Astrocyte of the cerebellum (primary cell): Measurements from ENCODE around the gene MAP2K2.
A peak's percentile ranks its signal among the peaks of the same experiment; 100 is the strongest.
"Not testable (repeated sequence)": the region's sequence is repeated elsewhere in the genome, so short reads cannot be mapped to it uniquely, and the experiment has no call there.

Experiments
- DNase-seq: peaks from one replicate; pipeline ENCODE4 v3.0.0-alpha.2; 2011; ENCODE audit warnings: low read depth
- H3K4me3 ChIP-seq: 2 replicates; pipeline ENCODE4 v1.5.1; 2011; ENCODE audit warnings: mild to moderate bottlenecking, low read depth, low read length, moderate library complexity
- in situ Hi-C: cut with HindIII; loops from 2 replicates; pipeline ENCODE4 v1.10.0; 2017; ENCODE audit warnings: low sequenced_read_pairs
- TF ChIP-seq, protein P1 (sequence below): IDR thresholded peaks from 2 replicates; pipeline ENCODE4 v1.5.1; 2012; ENCODE audit warnings: low read length, low read depth, moderate library complexity, mild to moderate bottlenecking; ENCODE audit errors: missing control alignments

MAP2K2 gene

DNA sequence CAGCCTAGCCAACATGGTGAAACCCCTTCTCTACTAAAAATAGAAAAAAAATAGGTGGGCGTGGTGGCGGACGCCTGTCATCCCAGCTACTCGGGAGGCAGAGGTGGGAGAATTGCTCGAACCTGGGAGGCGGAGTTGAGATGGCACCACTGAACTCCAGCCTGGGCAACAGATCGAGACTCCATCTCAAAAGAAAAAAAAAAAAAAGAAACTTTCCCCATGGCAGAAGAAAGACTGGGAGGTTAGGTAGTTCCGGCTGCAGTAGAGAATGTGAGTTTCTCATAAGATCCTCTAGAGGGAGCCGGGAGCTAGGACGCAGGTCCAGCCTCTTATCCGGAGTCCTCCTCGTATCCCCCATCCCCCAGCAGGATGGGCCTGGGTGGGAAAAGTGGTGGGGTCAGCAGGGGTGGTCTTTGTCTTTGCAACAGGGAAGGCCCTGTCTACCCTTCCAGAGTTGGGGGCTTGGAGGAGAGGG, 16.4 kb upstream of the MAP2K2 start:
- in situ Hi-C loops = no loop called here
- no peak overlapping the region for H3K4me3 ChIP-seq
- DNase-seq = no peak
- TF ChIP-seq, protein P1, sequence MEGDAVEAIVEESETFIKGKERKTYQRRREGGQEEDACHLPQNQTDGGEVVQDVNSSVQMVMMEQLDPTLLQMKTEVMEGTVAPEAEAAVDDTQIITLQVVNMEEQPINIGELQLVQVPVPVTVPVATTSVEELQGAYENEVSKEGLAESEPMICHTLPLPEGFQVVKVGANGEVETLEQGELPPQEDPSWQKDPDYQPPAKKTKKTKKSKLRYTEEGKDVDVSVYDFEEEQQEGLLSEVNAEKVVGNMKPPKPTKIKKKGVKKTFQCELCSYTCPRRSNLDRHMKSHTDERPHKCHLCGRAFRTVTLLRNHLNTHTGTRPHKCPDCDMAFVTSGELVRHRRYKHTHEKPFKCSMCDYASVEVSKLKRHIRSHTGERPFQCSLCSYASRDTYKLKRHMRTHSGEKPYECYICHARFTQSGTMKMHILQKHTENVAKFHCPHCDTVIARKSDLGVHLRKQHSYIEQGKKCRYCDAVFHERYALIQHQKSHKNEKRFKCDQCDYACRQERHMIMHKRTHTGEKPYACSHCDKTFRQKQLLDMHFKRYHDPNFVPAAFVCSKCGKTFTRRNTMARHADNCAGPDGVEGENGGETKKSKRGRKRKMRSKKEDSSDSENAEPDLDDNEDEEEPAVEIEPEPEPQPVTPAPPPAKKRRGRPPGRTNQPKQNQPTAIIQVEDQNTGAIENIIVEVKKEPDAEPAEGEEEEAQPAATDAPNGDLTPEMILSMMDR = peak; percentile 84

DNA sequence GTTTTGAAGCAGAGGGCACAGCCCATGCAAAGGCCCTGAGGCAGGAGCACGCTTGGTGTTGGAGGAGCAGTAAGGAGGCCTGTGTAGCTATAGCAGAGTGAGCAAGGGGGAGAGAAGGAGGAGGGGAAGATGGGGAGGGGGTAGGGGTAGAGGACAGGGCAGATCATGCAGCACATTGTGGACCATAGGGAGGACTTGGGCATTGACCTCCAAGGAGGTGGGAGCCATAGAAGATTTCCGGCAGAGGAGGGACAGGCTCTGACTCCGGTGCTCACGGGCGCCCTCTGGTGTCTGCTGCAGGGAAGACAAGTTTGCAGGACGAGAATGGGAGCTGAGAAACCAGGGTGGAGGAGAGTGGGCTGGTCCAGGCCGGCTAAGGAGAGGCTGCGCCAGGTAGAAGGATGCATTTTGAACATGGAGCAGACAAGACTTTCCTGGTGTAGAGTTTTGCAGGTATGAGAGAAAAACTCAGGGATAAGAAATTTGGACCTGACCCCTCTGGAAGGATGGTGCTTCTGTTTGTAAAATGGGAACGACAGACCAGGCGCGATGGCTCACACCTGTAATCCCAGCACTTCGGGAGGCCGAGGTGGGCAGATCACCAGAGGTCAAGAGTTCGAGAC, 15.8 kb upstream of the MAP2K2 start:
- no peak for DNase-seq
- in situ Hi-C loops = loop anchor here (10.0 kb wide), 1 partner anchor 65 kb away; no protein-coding TSS in a partner anchor
- H3K4me3 ChIP-seq = no peak overlapping the region
- TF ChIP-seq, protein P1 = peak; percentile 75

DNA sequence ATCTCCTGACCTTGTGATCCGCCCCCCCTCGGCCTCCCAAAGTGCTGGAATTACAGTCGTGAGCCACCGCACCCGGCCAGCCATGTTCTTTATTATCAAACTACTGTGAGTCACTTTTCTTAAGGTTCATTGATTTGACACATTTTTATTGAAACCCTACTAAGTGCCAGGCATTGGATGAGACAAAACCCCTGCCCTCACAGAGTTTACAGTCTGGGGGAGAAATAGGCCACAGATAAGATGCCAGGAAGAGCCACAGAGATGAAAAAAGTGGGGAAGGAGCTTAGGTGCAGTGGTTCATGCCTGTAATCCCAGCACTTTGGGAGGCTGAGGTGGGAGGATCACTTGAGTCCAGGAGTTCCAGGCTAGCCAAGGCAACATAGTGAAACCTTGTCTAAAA, 14.5 kb upstream of the MAP2K2 start:
- in situ Hi-C loops = loop anchor here (10.0 kb wide), 1 partner anchor 66 kb away; no protein-coding TSS in a partner anchor
- TF ChIP-seq, protein P1 = no peak
- DNase-seq = no peak
- no peak overlapping the region for H3K4me3 ChIP-seq

DNA sequence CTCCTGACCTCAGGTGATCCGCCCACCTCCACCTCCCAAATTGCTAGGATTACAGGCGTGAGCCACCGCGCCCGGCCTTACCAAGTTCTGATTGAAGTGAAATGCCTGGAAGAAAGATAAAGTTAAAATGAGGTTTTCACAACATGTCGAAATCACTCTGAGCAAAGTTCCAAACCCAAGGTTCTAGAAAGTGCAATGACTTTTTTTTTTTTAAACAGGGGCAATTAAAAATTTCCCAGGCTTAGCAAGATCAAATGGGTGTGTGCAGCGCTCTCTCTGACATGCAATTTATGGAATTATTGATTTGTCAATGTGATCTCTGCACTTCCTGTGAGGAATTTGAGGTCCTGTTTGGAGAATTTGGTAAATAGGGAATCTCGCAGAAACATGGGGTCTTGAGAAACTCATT, 12.8 kb upstream of the MAP2K2 start:
- H3K4me3 ChIP-seq = no peak overlapping the region
- TF ChIP-seq, protein P1 = no peak
- DNase-seq = no peak
- in situ Hi-C loops = loop anchor here (10.0 kb wide), 1 partner anchor 68 kb away; no protein-coding TSS in a partner anchor

DNA sequence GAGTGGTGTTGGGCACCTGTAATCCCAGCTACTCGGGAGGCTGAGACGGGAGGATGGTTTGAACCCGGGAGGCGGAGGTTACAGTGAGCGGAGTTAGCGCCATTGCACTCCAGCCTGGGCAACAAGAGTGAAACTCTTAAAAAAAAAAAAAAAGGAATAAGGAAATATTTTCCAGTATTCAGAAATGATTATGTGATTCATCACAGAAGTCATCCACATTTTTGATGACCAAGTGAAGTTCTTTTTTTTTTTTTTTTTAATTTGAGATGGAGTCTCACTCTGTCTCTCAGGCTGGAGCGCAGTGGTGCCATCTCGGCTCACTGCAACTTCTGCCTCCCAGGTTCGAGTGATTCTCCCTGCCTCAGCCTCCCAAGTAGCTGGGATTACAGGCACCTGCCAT, 11.5 kb upstream of the MAP2K2 start:
- in situ Hi-C loops = loop anchor here (10.0 kb wide), 1 partner anchor 69 kb away; no protein-coding TSS in a partner anchor
- H3K4me3 ChIP-seq, DNase-seq: not testable (repeated sequence)

DNA sequence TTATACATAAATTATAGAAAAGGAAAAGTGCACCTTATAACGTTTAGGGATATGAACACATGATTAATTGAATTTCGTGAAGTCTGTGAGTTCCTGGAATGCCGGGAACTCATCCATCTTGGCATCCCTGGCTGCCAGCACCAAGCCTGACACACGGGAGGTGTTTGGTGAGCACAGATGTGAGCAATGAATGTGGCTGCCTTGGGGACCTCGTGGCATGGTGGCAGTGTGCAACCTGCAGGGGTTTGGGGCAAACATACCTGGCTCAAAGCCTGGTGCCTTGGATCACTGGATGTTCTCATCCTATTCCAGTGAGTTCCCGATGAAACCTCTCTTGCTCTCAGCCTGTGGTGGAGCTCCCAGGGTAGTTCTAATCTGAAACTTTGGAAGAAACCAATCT, 10.4 kb upstream of the MAP2K2 start:
- no peak for DNase-seq
- H3K4me3 ChIP-seq = no peak overlapping the region
- TF ChIP-seq, protein P1 = no peak
- in situ Hi-C loops = loop anchor here (10.0 kb wide), 1 partner anchor 70 kb away; no protein-coding TSS in a partner anchor

DNA sequence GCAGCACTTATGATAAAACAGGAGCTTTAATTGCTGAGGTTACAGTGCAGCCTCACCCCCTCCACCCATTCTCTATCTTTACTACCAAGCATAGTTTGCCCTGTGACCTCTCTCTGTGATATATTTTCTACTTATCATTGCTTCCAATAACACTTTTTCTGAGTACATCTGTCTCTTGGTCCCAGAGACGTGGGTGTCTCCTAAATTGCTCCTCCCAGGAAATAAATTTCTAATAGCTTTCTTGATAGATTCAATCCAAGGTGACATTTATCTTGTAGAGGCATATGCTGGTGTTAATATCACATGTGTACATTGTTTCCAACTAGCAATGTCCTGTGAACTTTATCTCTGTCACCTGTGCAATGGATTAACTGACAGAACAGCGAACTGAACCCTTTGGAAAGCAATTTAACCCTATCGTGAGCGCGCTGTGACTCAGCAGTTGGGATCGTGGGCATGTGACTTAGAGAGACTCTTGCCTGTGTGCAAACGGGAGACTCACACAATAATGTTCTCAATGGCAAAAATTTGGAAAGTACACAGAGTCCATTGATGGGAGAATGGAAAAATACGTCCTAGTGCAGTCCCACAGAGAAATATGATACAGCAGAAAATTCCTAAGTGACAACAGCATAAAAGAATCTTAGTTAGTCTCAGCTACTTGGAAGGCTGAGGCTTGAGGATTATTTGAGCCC, 7.0 kb upstream of the MAP2K2 start:
- TF ChIP-seq, protein P1 = no peak
- no peak for DNase-seq
- H3K4me3 ChIP-seq = no peak overlapping the region
- in situ Hi-C loops = loop anchor here (10.0 kb wide), 1 partner anchor 74 kb away; no protein-coding TSS in a partner anchor

DNA sequence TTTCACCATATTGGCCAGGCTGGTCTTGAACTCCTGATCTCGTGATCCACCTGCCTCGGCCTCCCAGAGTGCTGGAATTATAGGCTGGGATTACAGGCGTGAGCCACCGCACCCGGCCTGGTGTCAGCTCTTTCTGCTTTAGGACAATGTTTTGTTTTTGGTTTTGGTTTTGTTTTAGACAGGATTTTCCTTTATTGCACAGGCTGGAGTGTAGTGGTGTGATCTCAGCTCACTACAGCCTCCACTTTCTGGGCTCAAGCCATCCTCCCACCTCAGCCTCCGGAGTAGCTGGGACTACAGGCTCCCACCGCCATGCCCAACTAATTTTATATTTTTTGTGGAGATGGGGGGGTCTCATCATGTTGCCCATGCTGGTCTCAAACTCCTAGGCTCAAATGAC, 5.1 kb upstream of the MAP2K2 start:
- DNase-seq, in situ Hi-C loops, H3K4me3 ChIP-seq: not testable (repeated sequence)

DNA sequence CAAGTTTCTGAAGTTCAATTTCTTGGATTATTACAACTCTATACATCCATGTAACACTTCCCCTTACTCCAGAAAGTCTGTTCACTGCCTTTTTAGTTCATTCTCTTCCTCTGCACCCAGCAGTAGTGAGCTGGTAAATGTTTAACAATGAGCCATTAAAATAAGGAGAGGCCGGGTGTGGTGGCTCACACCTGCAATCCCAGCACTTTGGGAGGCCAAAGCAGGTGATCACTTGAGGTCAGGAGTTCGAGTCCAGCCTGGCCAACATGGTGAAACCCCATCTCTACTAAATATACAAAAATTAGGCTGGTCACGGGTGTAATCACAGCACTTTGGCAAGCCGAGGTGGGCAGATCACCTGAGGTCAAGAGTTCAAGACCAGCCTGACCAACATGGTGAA, 3.4 kb upstream of the MAP2K2 start:
- in situ Hi-C loops, H3K4me3 ChIP-seq, DNase-seq: not testable (repeated sequence)
